ENCODE measurements around the gene C1orf216. TPM values are rescaled to one million over a fixed set of nuclear protein-coding genes. Genes with fewer than 3 reads are reported as not detected.
A peak's percentile ranks its signal among the peaks of the same experiment; 100 is the strongest.
"Not testable (repeated sequence)": the region's sequence is repeated elsewhere in the genome, so short reads cannot be mapped to it uniquely, and the experiment has no call there.

Gene C1orf216
- total and polyA plus RNA-seq, 8 donors = 1.5 to 5.2 (median 3.2) TPM

DNA sequence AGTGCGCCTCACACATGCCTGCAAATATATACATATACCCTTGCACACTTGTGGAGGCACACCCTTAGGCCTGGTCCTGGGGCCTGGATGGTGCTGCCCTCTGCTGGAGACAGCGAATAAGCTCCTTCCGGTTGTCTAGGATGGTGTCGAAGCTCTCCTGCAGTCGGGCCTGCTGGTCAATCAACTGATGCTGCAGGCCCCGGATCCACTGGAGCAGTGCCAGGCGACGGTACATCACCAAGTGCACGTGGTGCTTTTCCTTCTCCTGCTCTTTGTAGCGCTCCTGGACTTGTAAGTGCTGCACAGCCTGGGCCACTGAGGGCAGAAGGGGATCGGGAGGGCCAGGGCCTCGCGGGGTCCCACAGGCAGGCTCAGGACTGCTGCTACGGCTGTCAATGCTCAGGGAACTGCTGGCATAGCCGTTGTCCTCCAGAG, 3.1 kb downstream of the C1orf216 start:
- no peaks in the 10 kb centered on the region for H3K4me1 ChIP-seq
- no peaks in the 10 kb centered on the region for H3K27me3 ChIP-seq
- H3K27ac ChIP-seq = no peak overlapping the region
- WGBS, 2 donors = 30 to 33% methylated on average over 15 of the region's 15 CpGs
- intact Hi-C loops (cut with DNase I) = loop anchor here in 2 of 3 donors (5.0 kb wide), 1 partner anchor 148 kb away; no protein-coding TSS in a partner anchor
- peak; percentile 52 to 80 (median 74) for TF ChIP-seq CTCF (IDR thresholded peaks at IDR 0.05)
- no peaks in the 10 kb centered on the region for H3K9me3 ChIP-seq
- ATAC-seq (peak; percentile 57 to 72 (median 71)), FAIRE-seq (no peak), DNase-seq (peak; percentile 49 to 87 (median 76))
- H3K4me3 ChIP-seq = no peak overlapping the region
- H3K36me3 ChIP-seq = no peaks in the 10 kb centered on the region

DNA sequence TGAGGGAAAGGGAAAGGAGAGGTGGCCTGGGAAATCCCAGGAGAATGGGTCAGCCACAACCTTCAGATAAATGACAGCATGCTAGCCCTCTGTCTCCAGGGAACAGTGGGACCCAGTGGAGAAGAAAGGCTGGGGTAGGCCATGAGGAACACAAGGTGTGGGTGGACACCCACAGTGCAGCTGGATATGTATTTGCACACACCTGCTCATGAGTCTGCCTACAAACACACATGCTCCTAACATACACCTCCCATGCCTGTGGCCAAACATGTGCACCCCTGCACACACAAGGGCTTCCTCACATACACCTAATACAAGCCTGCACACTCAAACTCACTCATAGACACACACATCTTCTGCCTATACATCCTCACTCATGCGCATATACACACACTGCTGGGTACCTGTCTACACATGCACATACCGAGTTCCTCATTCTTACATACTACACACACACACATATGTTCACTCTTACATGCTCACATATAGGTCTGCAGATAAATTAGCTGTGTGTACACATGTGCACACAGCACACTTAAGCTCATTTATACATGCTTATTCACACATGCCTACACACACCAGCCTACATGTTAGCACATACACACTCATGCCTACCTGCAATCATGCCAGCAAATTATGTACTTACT, 3.6 kb downstream of the C1orf216 start:
- FAIRE-seq (no peak), ATAC-seq (no peak), DNase-seq (no peak)
- TF ChIP-seq CTCF (IDR thresholded peaks at IDR 0.05) = no peak
- no peak overlapping the region for H3K4me3 ChIP-seq
- no peaks in the 10 kb centered on the region for H3K9me3 ChIP-seq
- no peaks in the 10 kb centered on the region for H3K36me3 ChIP-seq
- no peaks in the 10 kb centered on the region for H3K27me3 ChIP-seq
- WGBS, 2 donors = 76 to 78% methylated on average over 2 of the region's 2 CpGs
- H3K4me1 ChIP-seq = no peaks in the 10 kb centered on the region
- no peak overlapping the region for H3K27ac ChIP-seq
- intact Hi-C loops (cut with DNase I) = loop anchor here in 2 of 3 donors (5.0 kb wide), 1 partner anchor 148 kb away; no protein-coding TSS in a partner anchor

DNA sequence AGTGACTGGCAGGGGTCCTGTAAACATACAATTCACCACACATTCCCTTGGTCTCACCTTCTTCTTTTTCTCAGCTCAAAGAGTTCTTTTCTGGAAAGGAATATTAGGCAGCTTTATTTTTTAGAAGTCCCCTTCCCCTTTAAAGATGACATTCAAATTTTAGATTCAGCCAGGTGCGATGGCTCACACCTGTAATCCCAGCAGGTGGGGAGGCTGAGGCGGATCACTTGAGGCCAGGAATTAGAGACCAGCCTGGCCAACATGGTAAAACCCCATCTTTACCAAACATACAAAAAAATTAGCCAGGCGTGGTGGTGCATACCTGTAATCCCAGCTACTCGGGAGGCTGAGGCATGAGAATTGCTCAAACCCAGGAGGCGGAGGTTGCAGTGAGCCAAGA, 7.6 kb downstream of the C1orf216 start:
- ATAC-seq; H3K36me3 ChIP-seq; H3K27ac ChIP-seq; H3K4me3 ChIP-seq; intact Hi-C loops (cut with DNase I); H3K9me3 ChIP-seq; FAIRE-seq; H3K4me1 ChIP-seq; DNase-seq; H3K27me3 ChIP-seq: not testable (repeated sequence)
- 90 to 92% methylated on average over 5 of the region's 5 CpGs for WGBS, 2 donors

DNA sequence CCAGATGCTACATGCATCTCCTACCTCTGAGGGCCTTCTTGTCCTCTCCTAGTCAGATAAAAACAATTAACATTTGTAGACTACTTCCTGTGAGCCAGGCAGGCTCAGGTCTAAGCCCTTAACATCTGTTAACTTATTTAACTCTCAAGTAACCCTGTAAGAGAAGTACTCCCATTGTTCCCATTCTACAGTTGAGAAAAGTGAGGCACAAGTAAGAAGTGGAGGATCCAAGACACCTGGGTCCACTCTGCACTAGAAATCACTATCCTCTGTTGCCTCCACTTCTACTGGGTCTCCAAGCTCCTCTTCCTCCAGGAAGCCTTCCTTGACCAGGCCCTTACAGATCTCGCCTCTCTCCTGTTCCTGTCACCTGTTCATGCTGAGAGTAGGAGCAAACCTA, 9.7 kb downstream of the C1orf216 start:
- TF ChIP-seq CTCF (IDR thresholded peaks at IDR 0.05) = no peak
- no peak for DNase-seq
- FAIRE-seq = no peak
- Histone ChIP-seq H3K9me3 (no peaks in the 10 kb centered on the region), H3K4me3 (no peak overlapping the region), H3K27me3 (no peaks in the 10 kb centered on the region), H3K27ac (no peak overlapping the region), H3K36me3 (no peaks in the 10 kb centered on the region), H3K4me1 (no peaks in the 10 kb centered on the region)
- no peak for ATAC-seq
- 88 to 93% methylated on average over 1 of the region's 1 CpG for WGBS, 2 donors
- intact Hi-C loops (cut with DNase I) = no loop called here

DNA sequence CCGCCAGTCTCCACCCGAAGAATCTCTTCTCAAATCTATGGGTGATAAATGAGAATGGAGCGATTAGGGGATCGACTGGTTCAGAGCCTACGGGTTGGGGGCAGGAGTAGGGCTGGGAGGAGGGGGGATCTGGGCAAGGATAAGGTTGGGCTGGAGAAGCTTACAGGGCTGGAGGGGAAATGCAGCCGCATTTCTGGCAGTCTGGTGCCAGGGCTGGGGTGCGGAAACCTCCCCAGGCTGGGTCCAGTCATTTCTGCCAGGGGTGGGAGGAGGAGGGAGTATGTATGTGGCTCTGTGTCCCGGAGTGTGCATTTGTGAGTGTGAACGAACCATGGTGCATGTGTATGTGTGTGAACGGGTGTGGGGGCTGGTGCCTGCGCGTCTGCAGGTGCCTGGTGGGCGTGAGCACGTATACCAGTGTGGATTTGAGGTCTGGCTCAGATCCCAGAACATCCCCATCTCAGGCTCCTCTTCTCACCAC, 10.2 kb downstream of the C1orf216 start:
- H3K4me3 ChIP-seq = peak overlapping the region in 3 of 4 donors; percentile 15 to 58 (median 44)
- H3K36me3 ChIP-seq = no peaks in the 10 kb centered on the region
- no peak overlapping the region for H3K27ac ChIP-seq
- intact Hi-C loops (cut with DNase I) = no loop called here
- DNase-seq = no peak
- H3K27me3 ChIP-seq = no peaks in the 10 kb centered on the region
- ATAC-seq = peak in 1 of 4 donors; percentile 24
- no peak for FAIRE-seq
- no peaks in the 10 kb centered on the region for H3K4me1 ChIP-seq
- no peaks in the 10 kb centered on the region for H3K9me3 ChIP-seq
- WGBS, 2 donors = 47 to 49% methylated on average over 14 of the region's 14 CpGs
- no peak for TF ChIP-seq CTCF (IDR thresholded peaks at IDR 0.05)

All from pancreas (tissue), 10 donors.